GM18526 (cell line): Measurements from ENCODE around the gene IFFO2.

Experiments
- POLR2A ChIP-seq: IDR thresholded peaks from 3 replicates; pipeline ENCODE4 v1.6.1; 2011; ENCODE audit not compliant: insufficient read length; ENCODE audit errors: extremely low read depth

IFFO2 gene

DNA sequence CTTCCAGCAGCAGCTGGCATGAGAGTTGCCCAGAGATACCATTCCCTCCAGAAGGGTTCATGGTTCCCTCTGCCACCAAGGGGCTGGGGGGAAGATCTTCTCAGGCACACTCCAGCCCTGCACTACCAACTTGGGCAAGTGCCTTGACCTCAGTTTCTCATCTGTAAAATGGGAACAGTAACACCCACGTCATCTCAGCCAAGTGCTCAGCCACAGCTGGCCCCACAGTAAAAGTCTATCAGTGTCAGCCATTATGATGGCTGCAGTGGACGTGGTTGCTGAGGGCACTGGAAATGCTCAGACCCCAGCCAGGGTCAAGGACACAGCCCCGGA, 80.7 kb downstream of the IFFO2 start:
- TF ChIP-seq POLR2A = no peak

GRCh38 chr1:18875107-18875795, 81.2 kb downstream of the IFFO2 start:
- no peak for TF ChIP-seq POLR2A

DNA sequence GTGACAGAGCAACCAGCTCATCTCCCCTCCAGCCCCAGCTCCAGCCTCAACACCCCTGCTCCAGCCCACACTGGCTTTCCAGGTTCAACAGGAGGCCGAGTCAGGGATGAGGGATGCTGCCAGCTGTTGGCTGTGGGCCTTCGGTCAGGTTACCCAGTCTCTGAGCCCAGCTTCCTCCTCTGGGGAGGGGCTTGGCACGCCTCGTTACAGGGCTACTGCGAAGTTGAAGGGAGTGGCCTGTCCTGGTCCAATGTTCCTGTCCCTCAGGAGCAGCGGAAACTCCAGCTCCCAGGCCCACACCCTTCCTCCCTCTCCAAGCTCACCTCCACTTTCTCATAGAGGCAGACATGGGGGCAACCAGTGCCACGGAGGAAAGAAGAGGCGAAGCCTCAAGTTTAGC, 81.9 kb downstream of the IFFO2 start:
- no peak for TF ChIP-seq POLR2A

DNA sequence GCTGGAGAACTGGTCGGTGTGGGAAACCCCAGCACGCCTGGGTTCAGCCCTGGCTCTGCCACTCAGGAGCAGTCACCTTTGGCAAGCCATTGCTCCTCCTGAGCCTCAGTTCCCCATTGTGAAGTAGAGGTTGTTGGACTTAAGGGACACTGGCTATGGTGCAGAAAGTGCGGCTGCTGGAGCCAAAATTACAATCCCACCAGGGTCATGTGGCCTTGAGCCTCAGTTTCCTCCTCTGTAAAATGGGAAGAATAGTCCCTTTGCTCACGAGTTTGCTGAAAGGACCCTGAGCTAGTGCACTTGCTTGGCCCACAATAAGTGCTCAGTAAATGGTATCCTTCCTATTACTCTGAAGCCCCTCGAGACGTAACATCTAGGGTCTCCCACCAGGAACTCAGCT, 82.4 kb downstream of the IFFO2 start:
- no peak for TF ChIP-seq POLR2A

DNA sequence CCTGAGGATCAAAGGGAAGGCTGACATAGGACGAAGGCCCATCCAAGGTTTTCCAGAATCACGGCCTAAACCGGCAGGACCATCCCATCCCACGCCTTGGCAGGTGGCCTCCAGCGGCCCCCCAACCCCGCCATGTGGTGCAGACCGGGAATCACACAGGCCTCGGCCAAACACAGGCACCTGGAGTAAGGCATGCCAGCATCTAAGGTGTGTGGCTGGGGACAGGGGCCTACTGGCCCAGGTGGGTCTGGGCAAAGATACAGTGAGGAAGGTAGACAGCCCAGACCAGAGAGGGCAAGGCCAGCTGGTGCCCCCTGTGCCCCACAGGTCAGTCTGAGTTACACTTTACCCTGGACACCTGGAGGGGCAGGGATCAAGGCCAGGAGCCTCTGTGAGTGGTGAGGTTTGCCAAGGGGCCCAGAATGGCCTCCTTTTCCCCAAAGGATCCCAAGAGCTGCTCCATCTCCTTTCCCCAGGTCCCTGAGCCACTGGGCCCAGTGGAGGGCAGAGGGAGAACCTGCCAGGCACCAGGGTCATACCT, 84.3 kb downstream of the IFFO2 start:
- TF ChIP-seq POLR2A = no peak

DNA sequence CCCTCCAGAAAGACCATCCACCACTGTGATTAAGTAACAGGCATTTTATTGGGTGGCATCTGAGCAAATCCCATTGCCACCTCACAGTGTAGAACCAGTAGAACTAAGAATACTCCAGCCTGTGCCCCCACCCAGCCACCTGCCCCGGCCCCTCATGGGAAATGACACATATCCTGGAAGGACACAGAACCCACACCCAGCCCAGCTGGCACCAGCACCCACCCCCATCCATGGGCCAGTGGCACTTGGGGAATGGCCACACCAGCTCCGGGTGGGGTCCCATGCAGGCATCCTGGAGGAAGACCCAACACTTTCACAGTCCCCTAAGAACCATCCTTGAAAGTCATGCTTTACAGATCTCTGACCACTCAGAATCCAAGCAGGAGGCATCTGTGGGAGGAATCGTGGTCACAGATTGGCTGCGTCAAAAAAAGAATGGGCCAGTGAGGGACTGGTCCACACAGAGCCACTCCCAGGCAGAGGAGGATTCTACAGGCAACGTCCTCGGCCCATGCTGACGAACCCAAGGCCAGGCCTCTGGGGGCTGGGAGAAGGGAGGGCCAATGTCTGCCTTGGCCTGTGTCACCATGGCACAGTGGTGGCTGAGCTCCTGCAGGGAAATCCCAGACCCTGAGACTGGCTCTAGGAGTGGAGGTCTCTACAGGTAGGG, 84.9 kb downstream of the IFFO2 start:
- TF ChIP-seq POLR2A = no peak

GRCh38 chr1:18870957-18871356, 85.5 kb downstream of the IFFO2 start:
- no peak for TF ChIP-seq POLR2A

DNA sequence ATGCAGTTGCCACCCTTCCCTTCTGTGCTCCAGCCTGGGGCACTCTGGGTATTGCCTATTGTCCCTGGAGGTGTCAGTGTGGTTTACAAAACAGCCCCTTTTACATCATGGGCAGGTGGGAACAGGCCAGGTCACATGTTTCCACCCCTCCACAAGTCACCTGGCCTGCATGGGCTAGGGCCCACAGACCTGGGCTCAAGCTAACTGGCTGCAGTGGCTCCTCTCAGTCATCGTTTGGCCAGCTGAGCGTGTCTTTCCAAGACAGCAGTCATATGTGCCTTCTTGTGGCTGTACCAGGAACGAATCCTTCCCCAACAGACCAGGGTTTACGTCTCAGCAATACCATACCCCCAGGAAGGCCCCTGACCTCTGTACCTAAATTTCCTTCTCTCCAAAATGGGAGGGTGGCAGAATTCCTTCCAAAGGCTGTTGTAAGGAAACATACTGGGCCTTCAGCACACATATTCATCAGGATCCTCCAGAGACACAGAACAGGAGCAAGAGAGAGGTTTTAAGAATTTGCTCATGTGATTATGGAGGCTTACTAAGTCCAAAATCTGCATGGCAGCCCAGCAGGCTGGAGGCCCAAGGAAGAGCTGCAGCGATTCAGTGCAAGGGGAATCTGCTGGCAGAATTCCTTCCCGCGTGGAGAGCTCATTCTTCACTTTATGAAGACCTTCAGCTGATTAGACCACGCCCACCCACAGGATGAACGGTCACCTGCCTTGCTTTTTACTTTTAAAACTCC, 86.5 kb downstream of the IFFO2 start:
- TF ChIP-seq POLR2A = no peak

- no peak for TF ChIP-seq POLR2A
Observed at GRCh38 chr1:18868801-18869424, 87.6 kb downstream of the IFFO2 start.

DNA sequence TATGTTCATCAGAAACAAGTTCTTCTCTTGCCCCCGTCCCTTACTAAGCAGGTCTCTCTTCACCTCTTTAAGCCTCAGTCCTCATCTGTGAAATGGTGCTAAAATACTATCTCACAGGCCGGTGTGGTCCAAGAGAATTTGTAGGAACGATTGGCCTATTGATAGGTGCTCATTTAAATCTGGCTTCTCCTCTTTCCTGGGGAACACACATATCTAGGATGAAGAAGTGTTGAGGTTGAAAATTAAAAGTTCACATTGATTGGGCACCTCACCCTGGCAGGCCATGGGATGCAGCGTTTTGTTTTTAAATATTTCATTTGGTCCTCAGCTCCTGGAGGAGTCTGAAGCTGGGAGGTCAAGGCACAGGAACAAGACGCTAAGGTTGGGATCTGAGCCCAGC, 88.1 kb downstream of the IFFO2 start:
- TF ChIP-seq POLR2A = no peak

DNA sequence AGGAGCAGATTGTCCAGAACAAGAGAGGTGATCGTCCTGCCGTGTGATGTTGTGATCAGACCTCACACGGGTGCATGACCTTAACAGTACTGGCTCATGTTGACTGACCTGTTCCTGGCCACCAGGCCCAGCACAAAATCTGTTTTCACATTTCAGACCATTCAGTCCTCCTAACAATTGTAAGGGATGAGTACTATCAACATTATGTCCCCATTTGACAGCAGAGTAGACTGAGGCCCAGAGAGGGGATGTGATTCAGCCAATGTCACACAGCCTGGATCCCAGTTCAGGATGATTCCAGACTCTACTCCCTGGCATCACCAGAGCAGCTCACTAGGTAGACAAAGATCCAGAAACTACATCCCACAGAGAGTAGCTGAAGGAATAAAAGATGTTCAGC, 89.6 kb downstream of the IFFO2 start:
- TF ChIP-seq POLR2A = no peak

- no peak for TF ChIP-seq POLR2A
Observed at GRCh38 chr1:18866314-18866713, 90.2 kb downstream of the IFFO2 start.

DNA sequence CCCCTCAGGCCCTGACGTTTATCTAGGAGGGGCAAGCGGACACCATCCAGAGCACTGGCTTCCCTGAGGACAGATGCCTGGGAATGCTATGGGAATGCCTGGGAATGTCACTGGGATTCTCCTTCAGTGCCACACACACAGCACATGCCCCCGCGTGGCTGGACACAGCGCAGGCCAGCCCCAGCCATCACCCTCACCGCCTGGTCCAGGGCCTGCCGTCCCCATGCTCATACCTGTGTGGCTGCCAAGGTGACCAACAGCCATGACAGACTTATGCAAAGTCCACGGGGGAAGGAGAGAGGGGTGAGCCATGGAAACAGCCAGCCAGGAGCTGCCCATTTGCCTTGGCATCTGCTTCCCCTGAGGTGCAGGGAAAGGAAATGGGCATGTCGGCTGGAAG, 91.3 kb downstream of the IFFO2 start:
- no peak for TF ChIP-seq POLR2A

GRCh38 chr1:18861590-18861989, 94.9 kb downstream of the IFFO2 start:
- TF ChIP-seq POLR2A = no peak

- TF ChIP-seq POLR2A = no peak
Observed at GRCh38 chr1:18861082-18861481, 95.4 kb downstream of the IFFO2 start.

GRCh38 chr1:18859560-18859959, 96.9 kb downstream of the IFFO2 start, which contains the start of gene TAS1R2:
Gene TAS1R2, minus strand, starts transcription at chr1:18859660. Its CDS starts 0 bp downstream, at chr1:18859660.
- TF ChIP-seq POLR2A = no peak
